Measurements from ENCODE around the gene GNPTAB.
"Not testable (repeated sequence)": the region's sequence is repeated elsewhere in the genome, so short reads cannot be mapped to it uniquely, and the experiment has no call there.

DNA sequence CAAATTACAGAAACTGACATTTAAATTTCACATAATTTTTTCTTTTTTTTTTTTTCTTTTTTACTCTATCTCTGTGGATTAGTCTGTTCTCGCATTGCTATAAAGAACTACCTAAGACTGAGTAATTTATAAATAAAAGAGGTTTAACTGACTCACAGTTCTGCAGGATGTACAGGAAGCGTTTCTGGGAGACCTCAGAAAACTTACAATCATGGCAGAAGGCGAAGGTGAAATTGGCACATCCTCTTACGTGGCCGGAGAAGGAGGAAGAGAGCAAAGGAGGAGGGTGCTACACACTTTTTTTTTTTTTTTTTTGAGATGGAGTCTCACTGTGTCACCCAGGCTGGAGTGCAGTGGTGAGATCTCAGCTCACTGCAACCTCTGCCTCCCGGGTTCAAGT, 19.4 kb downstream of the GNPTAB start:
- not testable (repeated sequence) for TF ChIP-seq CTCF (conservative IDR thresholded peaks at IDR 0.05; ENCODE audit: low read length); EZH2phosphoT487 (IDR thresholded peaks at IDR 0.05; ENCODE audit: borderline replicate concordance, low read depth, low read length)
